Smooth muscle cell of the brain vasculature (primary cell): ENCODE measurements around the gene FMOD.
"Not testable (repeated sequence)": the region's sequence is repeated elsewhere in the genome, so short reads cannot be mapped to it uniquely, and the experiment has no call there.

Experiments
- DNase-seq: peaks from one replicate; pipeline ENCODE4 v3.0.0-alpha.2; 2012; ENCODE audit warnings: low read depth, low spot score

The FMOD gene

DNA sequence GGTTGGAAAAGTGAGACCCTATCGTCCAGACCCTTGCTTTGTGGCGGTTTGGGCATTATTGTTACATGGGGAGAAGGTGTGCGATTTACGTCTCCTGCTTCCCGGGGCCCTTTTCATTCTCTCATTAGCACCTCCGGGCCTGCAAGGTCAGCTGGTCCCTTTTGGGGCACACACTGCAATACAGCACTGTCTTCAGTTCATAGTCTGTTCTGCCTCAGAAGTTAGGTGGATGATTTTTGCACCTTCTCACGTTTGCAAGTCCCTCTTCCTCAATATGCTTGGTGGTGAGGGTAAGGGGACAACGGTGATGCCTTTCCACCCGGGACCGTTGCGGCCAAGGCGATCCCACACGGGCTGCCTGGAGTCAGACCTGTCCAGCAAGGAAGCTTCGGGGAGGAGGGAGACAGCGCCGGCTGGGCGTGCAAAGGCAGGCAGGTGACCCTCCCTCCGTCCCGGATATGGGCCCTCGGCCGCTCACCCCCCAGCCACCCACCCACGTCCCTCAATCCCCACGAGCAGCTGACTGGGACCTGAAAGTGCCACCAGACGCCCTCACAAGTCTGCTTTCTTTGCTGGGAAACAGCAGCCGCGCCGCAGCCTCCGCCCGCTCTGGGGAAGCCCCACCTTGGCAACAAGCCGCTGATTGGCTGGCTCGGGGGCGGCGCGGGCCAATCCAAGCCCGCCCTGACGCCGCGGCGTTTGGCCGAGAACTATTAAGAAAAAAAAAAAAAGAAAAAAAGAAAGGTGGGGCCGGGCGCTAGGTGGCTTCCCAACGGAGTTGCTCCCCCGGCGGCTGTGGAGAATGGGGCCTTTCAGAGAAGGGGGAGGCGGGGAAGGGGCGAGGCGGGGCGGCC lies 23.9 kb downstream of the FMOD start:
- peak; percentile 56 for DNase-seq

DNA sequence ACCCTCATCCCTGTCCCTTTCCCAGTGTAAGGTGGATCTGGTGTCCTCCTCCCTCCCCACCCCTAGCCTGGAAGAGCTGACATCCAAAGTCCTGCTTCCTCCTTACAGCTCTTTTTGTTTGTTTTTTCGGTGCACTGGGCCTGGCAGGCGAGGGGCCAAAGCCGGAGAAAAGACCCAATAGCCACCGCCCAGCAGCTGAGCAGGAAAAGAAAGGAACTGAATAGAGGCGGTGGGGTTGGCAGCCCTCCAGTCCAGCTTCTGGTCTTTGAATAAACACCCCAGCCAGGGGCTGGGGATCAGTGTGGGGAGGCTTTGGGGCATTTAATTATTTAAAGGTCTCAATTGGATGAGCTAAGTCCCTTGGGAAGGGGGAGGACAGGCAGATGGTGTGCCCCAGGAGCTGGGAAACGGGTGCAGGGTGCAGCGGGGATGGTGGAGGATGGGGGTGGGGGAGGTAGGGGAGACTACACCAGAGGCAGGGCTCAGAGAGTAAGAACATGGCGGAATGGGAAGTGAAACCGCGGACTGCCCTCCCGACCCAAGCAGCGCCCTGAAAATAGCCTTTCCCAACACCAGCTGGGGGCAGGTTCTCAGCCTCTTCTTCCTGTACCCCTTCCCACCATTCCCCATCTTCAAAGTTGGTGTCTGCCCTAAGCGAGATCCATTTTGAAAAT lies 25.4 kb downstream of the FMOD start:
- no peak for DNase-seq

DNA sequence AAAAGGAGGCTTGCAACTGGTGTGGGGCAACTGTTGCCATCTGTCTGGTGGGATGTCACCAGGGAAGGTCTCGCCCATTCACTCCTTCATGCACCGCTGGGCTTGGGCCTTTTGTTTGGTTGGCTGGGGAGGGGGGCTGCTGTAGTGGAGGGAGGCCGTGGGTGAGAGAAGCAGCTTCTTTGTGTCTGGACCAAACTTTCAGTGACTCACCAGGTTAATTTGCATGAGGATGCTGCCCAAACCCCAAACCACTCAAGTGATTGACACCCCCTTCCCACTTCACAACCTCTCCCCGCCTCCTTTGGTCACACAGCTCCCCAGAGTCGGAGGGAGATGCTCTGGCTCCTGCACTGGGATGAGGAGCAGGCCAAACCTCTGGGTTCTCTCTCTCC lies 25.9 kb downstream of the FMOD start:
- DNase-seq, result no peak

DNA sequence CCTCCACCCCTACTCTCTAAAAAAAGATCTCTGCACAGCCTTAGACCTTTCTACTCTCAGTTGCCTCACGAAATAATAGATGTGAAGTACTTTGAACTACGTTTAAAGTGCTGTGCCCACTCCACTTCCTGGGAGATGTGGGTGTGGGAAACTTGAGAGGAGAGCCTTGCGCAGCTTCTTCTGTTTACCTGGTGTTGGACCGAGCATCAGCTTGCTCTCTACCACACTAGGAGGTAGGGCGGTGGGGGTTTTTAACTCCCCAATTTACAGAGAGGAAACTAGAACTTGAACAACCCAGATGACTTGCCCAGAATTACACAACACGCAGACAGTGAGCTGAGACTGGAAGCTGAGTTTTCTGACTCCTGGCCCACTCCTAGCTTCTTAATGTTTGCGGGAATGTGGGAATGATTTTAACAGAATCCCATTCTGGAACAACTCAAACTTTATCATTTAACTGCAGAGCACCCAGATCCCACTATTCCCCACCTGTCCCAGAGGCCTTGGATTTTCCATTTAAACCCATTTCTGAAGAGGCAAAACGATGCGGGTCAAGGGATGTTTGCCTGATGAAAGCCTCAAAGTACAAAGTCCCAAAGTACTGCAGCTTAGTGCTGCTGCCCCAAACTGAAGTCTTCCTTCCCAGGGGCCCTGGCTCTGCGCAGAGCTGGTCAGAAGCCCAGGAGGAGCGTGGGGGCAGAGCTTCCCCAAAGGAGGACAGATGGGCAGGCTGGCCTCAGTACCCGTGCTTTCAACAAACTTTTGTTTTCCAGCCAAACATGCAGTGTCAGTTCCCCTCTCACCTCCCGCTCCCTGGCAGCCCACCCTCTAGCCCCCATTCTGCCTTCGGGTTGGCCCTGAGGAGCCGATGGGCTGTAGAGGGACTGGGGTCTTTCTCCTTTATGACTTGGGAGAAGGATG lies 26.6 kb downstream of the FMOD start:
- no peak for DNase-seq

DNA sequence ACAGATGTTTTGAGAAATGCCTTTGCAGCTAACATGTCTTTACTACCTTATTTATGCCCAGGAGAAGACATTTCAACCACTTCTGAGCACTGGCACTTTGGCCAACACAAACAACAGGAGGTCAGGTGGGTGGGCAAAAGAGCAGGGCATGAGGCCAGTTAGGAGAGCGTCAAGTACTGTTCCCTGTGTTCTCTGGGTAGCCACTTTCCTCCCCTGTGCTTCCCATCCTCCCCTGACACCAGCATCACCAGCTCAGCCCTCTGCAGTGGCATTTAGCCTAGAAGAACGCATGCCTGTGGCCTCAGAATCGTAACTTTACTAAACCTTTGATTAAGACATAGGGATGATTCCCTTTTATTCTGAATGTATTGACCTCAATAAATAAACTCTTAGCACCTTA lies 27.3 kb downstream of the FMOD start:
- no peak for DNase-seq

DNA sequence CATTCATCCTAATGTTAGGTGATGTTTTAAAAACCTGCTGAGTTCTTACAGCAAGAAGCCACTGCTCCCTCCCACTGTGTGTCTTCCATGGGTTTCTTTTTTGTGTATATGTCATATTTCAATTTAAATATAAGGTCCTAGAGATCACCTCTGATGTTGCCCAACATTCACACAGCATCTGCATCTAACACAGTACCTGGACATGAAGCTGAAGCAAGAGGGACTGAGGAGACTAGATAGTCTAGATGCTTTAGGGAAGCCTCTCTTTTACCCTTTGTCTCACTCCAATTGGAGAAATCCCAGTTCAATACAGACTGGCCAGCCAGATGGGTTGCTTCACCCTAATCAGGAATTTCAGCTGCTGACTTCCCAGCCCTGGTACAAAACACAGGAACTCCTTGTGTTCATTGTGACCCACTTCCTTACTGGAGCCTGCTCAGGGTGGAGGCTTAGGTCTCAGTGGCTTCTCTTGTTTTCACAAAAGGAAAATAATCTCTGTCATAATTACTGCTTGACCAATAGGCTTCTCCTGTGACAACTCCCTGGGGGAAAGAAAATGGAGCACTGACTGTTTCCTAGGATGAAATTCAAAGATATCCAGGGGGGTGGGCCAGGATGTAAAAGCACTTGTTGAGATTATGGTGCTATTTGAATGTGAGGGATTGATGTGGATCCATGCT lies 28.3 kb downstream of the FMOD start:
- no peak for DNase-seq

DNA sequence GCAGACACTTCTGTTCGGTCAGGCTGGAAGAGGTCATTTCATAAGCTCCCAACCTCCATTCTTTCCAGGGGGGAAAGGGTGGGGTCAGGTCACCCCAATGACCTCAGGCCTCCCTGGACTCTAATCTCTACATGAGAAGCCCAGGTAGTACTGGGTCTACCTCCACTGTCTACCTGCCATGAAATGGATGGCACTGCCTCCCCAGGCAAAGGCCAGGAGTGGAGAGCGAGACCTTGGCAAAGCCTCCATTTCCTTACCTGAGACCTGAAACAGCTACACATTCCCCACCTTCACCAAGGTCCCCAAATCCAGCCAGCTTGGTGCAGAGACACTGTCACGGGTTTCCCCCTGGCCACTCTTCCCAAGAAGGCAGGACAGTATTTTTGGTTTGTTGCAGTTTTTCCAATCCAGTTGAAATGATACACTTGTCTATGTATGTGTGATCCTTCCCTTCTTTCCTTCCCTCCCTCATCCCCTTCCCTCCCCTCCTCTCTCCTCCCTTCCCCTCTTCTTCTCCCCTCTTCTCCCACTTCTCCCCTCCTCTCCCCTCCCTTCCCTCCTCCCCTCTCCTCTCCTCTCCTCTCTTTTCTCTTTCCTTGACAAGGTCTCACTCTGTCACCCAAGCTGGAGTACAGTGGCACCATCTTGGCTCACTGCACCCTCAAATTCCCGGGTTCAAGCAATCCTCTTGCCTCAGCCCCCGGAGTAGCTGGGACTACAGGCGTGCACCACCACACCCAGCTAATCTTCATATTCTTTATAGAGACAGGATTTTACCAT lies 29.5 kb downstream of the FMOD start:
- DNase-seq, result no peak

DNA sequence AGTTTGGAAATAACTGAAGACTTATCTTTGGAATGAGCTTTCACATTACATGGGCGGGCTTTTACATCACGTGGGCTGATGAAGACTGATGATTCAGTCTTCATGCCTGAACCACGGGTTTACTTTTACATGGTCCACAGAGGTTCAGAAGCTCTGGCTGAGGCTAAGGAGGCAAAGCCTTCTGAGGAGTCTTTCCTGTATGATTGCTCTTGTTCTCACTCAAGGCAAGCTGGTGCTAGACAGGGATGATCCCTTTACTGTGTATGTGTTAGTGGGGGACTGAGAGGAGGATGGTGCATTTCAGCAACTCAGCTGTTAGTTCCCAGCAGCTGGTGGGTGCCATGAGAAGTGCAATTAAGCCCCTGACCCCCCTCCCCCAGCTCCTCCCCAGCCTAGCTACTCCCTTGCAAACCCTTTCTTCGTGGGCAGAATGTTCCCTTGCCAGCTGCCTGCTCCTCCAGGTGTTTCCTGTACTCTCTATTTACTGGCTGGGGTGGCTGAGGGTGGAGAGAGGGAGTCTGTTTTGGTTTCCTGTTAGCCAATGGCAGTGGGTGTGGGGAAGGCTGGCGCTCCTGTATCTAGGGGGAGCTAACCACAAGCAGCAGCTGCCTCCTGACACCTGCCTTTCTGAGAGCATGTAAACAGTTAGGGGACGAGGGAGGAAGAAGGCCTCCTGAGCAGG lies 30.2 kb downstream of the FMOD start:
- no peak for DNase-seq

DNA sequence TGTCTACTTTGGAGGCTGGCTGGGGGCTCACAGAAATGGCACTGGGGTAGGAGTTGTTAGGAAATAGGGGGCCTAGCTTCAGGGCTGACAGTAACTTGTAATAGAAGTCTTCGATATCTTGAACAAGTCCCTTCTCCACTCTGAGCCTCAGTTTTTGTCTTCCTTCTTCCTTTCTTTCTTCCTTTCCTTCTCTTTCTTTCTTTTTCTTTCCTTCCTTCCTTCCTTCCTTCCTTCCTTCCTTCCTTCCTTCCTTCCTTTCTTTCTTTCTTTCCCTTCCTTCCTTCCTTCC lies 32.7 kb downstream of the FMOD start:
- DNase-seq, result no peak

DNA sequence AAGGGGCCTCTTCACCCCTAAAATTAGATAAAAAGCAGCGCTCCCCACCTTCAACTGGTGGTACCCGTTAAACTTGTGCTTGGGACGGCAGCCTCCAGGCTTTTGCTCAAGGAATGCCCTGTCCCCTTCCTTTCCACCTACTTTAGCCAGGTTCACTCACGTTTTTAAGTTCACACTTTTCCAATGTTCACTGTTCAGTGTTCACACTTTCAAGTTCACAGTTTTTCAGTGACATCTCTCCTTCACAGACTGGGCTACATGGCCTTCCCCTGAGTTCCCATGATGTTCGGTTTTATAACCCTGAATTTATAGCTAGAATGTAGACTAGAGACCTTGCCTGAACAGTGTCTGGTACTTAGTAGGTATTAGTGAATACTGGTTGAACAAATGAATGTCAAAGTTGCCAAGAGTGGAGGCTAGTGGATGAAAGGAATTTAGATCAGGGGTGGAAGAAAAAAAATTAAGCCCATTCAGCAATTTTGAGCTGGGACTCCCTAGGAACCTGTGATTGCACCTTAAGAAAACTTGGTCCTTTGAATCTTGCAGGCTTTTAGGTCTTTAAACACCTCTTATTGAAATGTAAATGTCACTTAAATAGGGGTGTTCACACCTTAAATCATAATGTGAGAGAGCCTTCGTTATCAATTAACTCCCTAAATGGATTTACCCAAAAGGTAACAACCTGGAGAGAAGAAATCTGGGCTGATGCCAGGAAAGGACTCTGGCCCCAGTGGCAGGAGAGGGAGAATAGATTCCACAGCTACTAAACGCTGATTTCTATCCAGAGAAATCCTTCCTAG lies 33.3 kb downstream of the FMOD start:
- no peak for DNase-seq

DNA sequence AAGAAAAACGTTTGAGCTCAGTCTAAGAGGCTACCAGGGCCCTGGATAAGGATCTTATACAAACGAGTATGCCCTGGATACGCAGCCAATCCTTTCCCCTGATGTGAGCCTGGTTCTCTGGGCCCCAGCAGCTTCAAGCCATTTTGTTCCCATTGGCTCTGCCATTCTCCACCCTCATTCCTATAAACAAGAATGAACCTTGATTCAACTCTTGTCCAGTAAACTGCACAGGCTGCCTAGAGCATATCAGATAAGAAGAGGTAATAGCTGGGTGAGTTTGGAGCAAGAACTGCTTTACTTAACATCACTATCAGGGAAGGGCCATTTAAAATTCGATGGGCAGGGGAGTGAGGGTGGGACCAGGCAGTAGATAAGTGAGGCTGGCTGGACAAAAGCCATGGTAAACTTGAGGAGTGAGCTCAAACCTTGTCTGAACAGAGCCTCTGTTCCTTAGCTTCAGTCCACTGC lies 34.3 kb downstream of the FMOD start:
- no peak for DNase-seq

DNA sequence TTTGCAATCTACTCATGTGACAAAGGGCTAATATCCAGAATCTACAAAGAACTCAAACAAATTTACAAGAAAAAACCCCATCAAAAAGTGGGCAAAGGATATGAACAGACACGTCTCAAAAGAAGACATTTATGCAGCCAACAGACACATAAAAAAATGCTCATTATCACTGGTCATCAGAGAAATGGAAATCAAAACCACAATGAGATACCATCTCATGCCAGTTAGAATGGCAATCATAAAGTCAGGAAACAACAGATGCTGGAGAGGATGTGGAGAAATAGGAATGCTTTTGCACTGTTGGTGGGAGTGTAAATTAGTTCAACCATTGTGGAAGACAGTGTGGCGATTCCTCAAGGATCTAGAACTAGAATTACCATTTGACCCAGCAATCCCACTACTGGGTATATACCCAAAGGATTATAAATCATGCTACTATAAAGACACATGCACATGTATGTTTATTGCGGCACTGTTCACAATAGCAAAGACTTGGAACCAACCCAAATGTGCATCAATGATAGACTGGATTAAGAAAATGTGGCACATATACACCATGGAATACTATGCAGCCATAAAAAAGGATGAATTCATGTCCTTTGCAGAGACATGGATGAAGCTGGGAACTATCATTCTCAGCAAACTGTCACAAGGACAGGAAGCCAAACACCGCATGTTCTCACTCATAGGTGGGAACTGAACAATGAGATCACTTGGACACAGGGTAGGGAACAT lies 36.7 kb downstream of the FMOD start:
- DNase-seq, result not testable (repeated sequence)

DNA sequence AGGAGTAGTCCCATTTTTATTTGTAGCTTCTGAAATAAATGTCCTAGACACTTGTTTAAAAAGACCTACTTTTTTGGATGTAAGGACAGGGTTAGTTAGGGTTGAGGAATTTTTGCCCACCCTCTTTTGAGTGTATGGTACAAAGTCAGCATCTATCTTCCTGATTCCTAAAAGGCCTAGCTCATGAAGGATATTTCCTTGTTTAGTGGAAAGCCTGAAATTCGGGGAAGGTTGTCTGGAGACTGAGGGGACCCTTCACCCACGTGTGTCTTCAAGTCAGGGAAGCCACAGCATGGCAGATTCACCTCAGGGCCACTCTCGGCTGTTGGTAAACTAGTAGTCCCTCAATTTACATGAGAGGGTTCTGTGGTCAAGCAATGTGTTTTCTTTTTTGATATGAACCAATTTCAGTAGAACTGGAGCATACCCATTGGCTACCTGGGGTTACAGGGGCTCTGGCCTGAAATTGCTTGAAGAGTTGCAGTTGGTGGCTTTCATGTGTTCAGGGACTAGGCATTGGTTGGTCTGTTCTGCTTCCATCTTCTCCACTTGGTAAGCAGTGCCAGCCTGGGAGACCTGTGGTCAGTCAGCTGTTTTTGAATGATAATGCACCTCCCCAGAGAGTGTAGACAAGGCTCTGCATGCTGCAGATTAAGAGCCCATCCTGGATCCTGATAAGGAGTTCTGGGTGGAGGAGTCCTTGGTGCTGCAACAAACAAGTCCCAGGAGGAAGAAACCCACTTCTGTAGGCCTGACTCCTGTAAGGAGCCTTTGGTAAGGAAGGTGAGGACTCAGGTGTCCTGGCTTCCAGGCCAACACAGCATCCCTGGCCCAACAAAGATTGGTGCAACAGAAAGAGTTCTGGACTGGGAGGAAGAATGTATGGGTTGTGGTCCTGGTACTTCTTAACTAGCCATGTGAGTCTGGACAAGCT lies 39.3 kb downstream of the FMOD start:
- no peak for DNase-seq

DNA sequence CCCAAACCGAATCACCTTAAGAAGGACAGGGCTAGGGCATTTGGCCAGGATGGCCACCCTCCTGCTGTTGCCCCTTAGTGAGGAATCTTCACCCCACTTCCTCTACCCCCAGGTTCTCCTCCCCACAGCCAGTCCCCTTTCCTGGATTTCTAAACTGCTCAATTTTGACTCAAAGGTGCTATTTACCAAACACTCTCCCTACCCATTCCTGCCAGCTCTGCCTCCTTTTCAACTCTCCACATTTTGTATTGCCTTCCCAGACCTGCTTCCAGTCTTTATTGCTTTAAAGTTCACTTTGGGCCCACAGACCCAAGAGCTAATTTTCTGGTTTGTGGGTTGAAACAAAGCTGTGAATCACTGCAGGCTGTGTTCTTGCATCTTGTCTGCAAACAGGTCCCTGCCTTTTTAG lies 42.0 kb downstream of the FMOD start:
- DNase-seq, result no peak

DNA sequence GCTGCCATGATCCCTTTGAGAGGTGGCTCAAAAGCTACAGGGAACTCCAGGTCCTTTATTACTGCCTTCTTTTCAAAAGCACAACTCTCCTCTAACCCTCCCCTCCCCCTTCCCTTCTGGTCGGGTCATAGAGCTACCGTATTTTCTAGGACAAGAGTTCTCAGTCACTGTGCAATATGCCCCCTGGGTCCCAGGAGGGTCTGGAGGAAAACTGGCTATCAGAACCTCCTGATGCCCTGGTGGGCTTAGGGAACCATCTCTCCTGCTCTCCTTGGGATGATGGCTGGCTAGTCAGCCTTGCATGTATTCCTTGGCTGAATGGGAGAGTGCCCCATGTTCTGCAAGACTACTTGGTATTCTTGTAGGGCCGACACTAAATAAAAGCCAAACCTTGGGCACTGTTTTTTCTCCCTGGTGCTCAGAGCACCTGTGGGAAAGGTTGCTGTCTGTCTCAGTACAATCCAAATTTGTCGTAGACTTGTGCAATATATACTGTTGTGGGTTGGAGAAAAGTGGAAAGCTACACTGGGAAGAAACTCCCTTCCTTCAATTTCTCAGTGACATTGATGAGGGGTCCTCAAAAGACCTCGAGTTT lies 42.5 kb downstream of the FMOD start:
- no peak for DNase-seq

DNA sequence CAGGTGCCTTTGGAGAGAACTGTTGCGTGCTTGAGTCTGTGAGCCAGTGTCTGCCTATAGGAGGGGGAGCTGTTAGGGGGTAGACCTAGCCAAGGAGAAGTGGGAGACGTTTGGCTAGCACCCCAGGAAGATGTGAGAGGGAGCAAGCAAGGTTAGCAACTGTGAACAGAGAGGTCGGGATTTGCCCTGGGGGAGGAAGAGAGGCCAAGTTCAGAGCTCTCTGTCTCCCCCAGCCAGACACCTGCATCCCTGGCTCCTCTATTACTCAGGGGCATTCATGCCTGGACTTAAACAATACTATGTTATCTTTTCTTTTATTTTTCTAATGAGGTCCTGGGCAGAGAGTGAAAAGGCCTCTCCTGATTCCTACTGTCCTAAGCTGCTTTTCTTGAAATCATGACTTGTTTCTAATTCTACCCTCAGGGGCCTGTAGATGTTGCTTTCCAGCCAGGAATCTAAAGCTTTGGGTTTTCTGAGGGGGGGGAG lies 43.2 kb downstream of the FMOD start:
- DNase-seq, result no peak

DNA sequence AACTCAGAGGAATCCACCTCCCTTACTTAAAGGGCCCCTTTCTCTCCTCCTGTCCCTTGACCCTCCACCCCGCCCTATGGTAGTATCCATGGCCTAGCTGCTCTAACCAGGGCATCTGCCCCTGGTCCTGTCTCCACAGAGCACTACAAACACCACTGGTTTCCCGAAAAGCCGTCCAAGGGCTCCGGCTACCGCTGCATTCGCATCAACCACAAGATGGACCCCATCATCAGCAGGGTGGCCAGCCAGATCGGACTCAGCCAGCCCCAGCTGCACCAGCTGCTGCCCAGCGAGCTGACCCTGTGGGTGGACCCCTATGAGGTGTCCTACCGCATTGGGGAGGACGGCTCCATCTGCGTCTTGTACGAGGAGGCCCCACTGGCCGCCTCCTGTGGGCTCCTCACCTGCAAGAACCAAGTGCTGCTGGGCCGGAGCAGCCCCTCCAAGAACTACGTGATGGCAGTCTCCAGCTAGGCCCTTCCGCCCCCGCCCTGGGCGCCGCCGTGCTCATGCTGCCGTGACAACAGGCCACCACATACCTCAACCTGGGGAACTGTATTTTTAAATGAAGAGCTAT lies 43.9 kb downstream of the FMOD start:
- DNase-seq, result no peak
